Measurements from ENCODE around the gene MRPS31.

Gene MRPS31

GRCh38 chr13:40770934-40771618 lies at the start of gene MRPS31:
Gene MRPS31, minus strand, starts transcription at chr13:40771190. Its CDS starts 54 bp downstream, at chr13:40771136.
- DNase-seq (ENCODE audit: low spot score), result peak; percentile 83

- DNase-seq (ENCODE audit: low spot score), result no peak
These were observed 48.9 kb upstream of the MRPS31 start for GRCh38 chr13:40819797-40820315.

GRCh38 chr13:40818926-40819325 lies 47.9 kb upstream of the MRPS31 start:
- DNase-seq (ENCODE audit: low spot score), result no peak

- no peak for DNase-seq (ENCODE audit: low spot score)
These were observed 43.8 kb upstream of the MRPS31 start for GRCh38 chr13:40814803-40815202.

- DNase-seq (ENCODE audit: low spot score), result peak; percentile 41
These were observed 42.9 kb upstream of the MRPS31 start for GRCh38 chr13:40813667-40814454.

GRCh38 chr13:40812724-40813445 lies 41.9 kb upstream of the MRPS31 start:
- no peak for DNase-seq (ENCODE audit: low spot score)

GRCh38 chr13:40812102-40812501 lies 41.1 kb upstream of the MRPS31 start:
- no peak for DNase-seq (ENCODE audit: low spot score)

GRCh38 chr13:40809471-40809870 lies 38.5 kb upstream of the MRPS31 start:
- no peak for DNase-seq (ENCODE audit: low spot score)

GRCh38 chr13:40806241-40806640 lies 35.3 kb upstream of the MRPS31 start:
- no peak for DNase-seq (ENCODE audit: low spot score)

- no peak for DNase-seq (ENCODE audit: low spot score)
These were observed 32.3 kb upstream of the MRPS31 start for GRCh38 chr13:40803316-40803715.

- DNase-seq (ENCODE audit: low spot score), result no peak
These were observed 30.5 kb upstream of the MRPS31 start for GRCh38 chr13:40801255-40802217.

- DNase-seq (ENCODE audit: low spot score), result no peak
These were observed 29.6 kb upstream of the MRPS31 start for GRCh38 chr13:40800559-40800958.

- no peak for DNase-seq (ENCODE audit: low spot score)
These were observed 28.5 kb upstream of the MRPS31 start for GRCh38 chr13:40799508-40799907.

- peak; percentile 46 for DNase-seq (ENCODE audit: low spot score)
These were observed 27.4 kb upstream of the MRPS31 start for GRCh38 chr13:40798380-40798779.

GRCh38 chr13:40796649-40797048 lies 25.7 kb upstream of the MRPS31 start:
- no peak for DNase-seq (ENCODE audit: low spot score)

- DNase-seq (ENCODE audit: low spot score), result no peak
These were observed 23.7 kb upstream of the MRPS31 start for GRCh38 chr13:40794414-40795368.

- DNase-seq (ENCODE audit: low spot score), result no peak
These were observed 22.3 kb upstream of the MRPS31 start for GRCh38 chr13:40793339-40793738.

- DNase-seq (ENCODE audit: low spot score), result no peak
These were observed 21.5 kb upstream of the MRPS31 start for GRCh38 chr13:40792284-40793051.

- DNase-seq (ENCODE audit: low spot score), result no peak
These were observed 19.2 kb upstream of the MRPS31 start for GRCh38 chr13:40790154-40790616.
